Right cardiac atrium (tissue), 5 donors: ENCODE results near the gene ARHGAP10. TPM values are rescaled to one million over a fixed set of nuclear protein-coding genes. Genes with fewer than 3 reads are reported as not detected.

Source experiments
- ATAC-seq, 2 donors: fragments of 200-7000 bp; cut with Tn5 transposase; one replicate each; pipeline versions ENCODE4 v1.8.0 to v1.9.1; 2020; ENCODE audit warnings: moderate library complexity in 2 of 2, mild to moderate bottlenecking in 1 of 2
- DNase-seq, 3 donors: peaks; one replicate each; pipeline ENCODE4 v3.0.0-alpha.2; 2020
- H3K27ac ChIP-seq: one replicate; pipeline ENCODE4 v1.5.1; 2013; ENCODE audit warnings: mild to moderate bottlenecking, low read length, control low read depth, moderate library complexity
- H3K27me3 ChIP-seq: one replicate; pipeline ENCODE4 v1.6.1; 2013; ENCODE audit not compliant: control insufficient read depth, insufficient read depth
- H3K4me1 ChIP-seq: one replicate; pipeline ENCODE4 v1.6.1; 2013; ENCODE audit warnings: low read length; ENCODE audit not compliant: control insufficient read depth, insufficient read depth
- H3K4me3 ChIP-seq: one replicate; pipeline ENCODE4 v1.5.1; 2013; ENCODE audit warnings: low read length, control low read depth
- H3K9me3 ChIP-seq: one replicate; pipeline ENCODE4 v1.6.1; 2013; ENCODE audit warnings: low read length; ENCODE audit not compliant: control insufficient read depth
- WGBS: extraction: QIAGEN DNeasy Blood & Tissue Kit; methylation state at CpG from one replicate; pipeline ENCODE4 v1.1.7; 2013; 5-methylcytosine and 5-hydroxymethylcytosine counted together
- intact Hi-C, 4 donors: fragments of 100-400 bp; cut with DNase I; formaldehyde crosslinking; loops; one replicate each; pipeline versions ENCODE4 v1.11.0 to v1.14.0; 2022 to 2023
- microRNA-seq, 2 donors: library from miRNA; unstranded; fragments of <30 nt; microRNA quantifications; one replicate each; pipeline ENCODE4 v1.2.0, GENCODE V29; 2020 to 2021
- polyA plus RNA-seq: library from polyadenylated mRNA; stranded (reverse); fragments of 200-250 nt; gene quantifications from one replicate; pipeline ENCODE4 v1.2.3, GENCODE V29; 2013
- total RNA-seq, 4 donors: library from RNA; stranded (reverse); fragmentation: NEBNext Ultra II Directional; extraction: Animal tissue kit (Norgen Biotek cat#: 25700); gene quantifications; one replicate each; pipeline ENCODE4 v1.2.1, GENCODE V29; 2021
- donor health status: healthy with polysubstance abuse.
- donor health status: DM: no; HTN: yes; CAD: no.
- donor health status: DM: no; HTN: no; CAD: no.
- donor health status: DM: no; HTN: yes; CAD: no; lungs with severe emphysema.
- donor health status: DM: yes; HTN: yes; CAD: no.

ARHGAP10 gene
- total and polyA plus RNA-seq, 5 donors = 36.7 to 54.1 (median 47.3) TPM

DNA sequence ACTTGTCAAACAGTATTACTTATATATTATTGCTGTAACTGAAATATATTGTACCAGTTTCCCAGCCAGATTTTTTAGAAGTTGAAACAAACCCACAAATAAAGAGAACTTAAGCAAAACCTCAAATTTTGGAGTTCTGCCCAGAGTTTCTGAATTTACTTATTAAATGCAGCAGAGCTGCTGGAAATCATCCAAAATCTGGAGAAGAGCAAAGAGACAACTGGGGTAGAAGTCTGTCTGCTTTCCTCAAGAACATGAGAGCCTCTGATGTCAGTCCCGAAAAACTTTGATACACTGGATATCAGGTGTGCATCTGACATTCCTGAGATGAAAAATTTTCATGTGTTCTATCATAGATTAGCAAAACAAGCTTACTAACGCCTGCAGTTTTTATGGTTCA lies 384.4 kb downstream of the ARHGAP10 start:
- Histone ChIP-seq H3K27ac (no peak overlapping the region), H3K4me1 (no peaks in the 10 kb centered on the region), H3K4me3 (no peak overlapping the region), H3K9me3 (no peaks in the 10 kb centered on the region), H3K27me3 (no peaks in the 10 kb centered on the region)
- WGBS = 36% methylated on average over 2 of the region's 2 CpGs
- no peak for ATAC-seq
- no peak for DNase-seq
- intact Hi-C loops = no loop called here

DNA sequence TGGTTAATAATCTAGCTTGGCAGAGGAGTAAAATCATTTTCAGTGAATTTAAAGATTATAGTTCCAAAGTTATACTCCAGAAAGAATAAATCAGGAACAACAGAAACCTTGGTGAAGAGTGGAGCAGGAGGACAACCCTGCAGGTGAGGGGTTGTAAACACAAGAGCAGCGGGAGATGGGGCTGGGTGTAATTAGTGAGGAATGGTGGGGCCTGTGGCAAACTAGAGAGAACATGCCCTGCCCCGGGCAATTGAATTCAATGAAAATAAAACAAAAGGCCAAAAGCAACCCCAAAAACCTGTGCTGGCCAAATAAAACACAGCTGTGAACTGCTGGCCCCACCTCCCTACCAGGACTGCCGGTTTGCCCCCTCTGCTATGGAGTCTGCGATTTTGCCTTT lies 385.1 kb downstream of the ARHGAP10 start:
- H3K4me1 ChIP-seq = no peaks in the 10 kb centered on the region
- ATAC-seq (no peak), DNase-seq (peak in 1 of 3 donors; percentile 7)
- 80% methylated on average over 4 of the region's 4 CpGs for WGBS
- no peak overlapping the region for H3K27ac ChIP-seq
- no peaks in the 10 kb centered on the region for H3K9me3 ChIP-seq
- intact Hi-C loops = no loop called here
- no peaks in the 10 kb centered on the region for H3K27me3 ChIP-seq
- H3K4me3 ChIP-seq = no peak overlapping the region

DNA sequence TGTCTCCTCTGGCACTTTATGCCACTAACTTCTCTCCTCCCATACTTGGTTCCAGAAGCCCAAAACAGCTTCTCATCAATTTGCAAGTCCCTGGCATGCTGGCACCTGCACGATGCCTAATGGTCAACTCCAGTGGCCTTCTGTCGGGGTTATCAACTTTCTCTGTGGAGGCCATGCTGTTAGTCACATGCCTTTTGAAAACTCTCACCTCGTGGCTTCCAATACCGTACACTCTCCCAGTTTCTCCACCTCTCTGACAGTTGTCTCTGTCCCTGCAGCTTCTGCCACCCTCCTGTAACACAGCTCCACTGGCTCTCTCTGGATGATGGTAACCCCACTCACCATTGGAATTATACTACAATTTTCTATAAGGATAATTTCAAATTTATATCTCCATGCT lies 386.3 kb downstream of the ARHGAP10 start:
- Histone ChIP-seq H3K4me3 (no peak overlapping the region), H3K27ac (no peak overlapping the region), H3K9me3 (no peaks in the 10 kb centered on the region), H3K27me3 (no peaks in the 10 kb centered on the region), H3K4me1 (no peaks in the 10 kb centered on the region)
- 65% methylated on average over 4 of the region's 4 CpGs for WGBS
- intact Hi-C loops = no loop called here
- ATAC-seq (no peak), DNase-seq (no peak)

DNA sequence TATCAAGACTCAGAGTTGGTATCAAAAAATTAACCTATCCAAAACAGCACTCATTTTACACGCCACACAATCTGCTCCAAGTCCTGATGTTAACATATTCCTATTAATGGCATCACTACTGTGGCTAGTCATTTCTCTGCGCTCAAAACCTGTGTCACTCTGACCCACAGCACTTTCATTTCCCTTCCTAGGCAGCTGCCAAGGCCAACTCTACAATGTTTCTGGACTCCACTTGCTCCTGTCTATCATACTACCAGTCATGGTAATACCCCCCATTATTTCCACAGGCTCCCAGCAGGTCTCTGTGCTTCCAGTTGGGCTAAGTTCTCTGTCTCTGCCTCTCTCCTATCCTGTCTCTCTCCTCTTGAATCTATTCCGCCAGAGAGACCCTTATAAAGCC lies 386.7 kb downstream of the ARHGAP10 start:
- Histone ChIP-seq H3K4me1 (no peaks in the 10 kb centered on the region), H3K27me3 (no peaks in the 10 kb centered on the region), H3K4me3 (no peak overlapping the region), H3K27ac (no peak overlapping the region), H3K9me3 (no peaks in the 10 kb centered on the region)
- no peak for DNase-seq
- no peak for ATAC-seq
- intact Hi-C loops = no loop called here
- WGBS = 92% methylated on average over 3 of the region's 3 CpGs

DNA sequence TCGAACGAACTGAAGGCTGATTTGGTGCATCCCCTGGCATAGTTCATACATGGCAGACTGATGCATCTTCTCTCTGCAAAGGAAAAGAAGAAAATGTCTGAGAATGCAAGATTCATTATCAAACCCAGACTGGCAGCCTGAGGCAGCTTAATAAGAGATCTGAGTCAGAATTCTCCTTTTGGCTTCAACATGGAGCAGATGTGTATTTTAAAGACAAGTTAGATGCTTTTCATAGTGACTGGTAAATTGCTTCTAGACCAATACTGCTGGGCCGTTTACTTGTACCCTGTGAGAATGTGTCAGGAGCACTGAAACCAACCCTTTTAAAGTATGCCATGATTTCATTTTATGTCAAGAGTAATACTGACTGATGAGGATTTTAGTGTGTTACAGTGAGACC lies 388.3 kb downstream of the ARHGAP10 start:
- DNase-seq = no peak
- intact Hi-C loops = no loop called here
- ATAC-seq = no peak
- 93% methylated on average over 3 of the region's 3 CpGs for WGBS
- H3K4me3 ChIP-seq = no peak overlapping the region
- H3K27ac ChIP-seq = no peak overlapping the region
- no peaks in the 10 kb centered on the region for H3K4me1 ChIP-seq
- H3K27me3 ChIP-seq = no peaks in the 10 kb centered on the region
- H3K9me3 ChIP-seq = no peaks in the 10 kb centered on the region

Small RNA genes lying within 50 kb of the gene (microRNA-seq; reads per million reads assigned to microRNA genes)
- gene MIR4799 = 0 to 0.54 reads per million in 2 donors

Other genes starting within 250 kb of the ARHGAP10 start
- 10 to 100 TPM; 27.4 to 31.3 (median 28.5) TPM for gene TMEM184C, start 114.7 kb upstream of the ARHGAP10 start, total RNA-seq
- 10.9 TPM for gene TMEM184C, start 114.7 kb upstream of the ARHGAP10 start, polyA plus RNA-seq
- gene PRMT9, start 47.9 kb upstream of the ARHGAP10 start, total RNA-seq = 1 to 10 TPM; 5.6 to 7.1 (median 6.4) TPM
- gene PRMT9, start 47.9 kb upstream of the ARHGAP10 start, polyA plus RNA-seq = 4.9 TPM